K562 (cell line): Measurements from ENCODE around the gene NDUFS8. TPM values are rescaled to one million over a fixed set of nuclear protein-coding genes. Genes with fewer than 3 reads are reported as not detected.

Experiments
- CBX3 ChIP-seq, 2 experiments: IDR thresholded peaks; 1 replicate in 1 of 2; 2 replicates in 1 of 2; pipeline ENCODE4 v1.6.1; 2012; ENCODE audit warnings: inconsistent platforms in 2 of 2, low read length in 2 of 2, borderline replicate concordance in 1 of 2, control low read depth in 1 of 2
- CREB1 ChIP-seq, 2 experiments: sonication (generic) in 1 of 2; formaldehyde crosslinking in 1 of 2; IDR thresholded peaks; 2 replicates each; pipeline versions ENCODE4 v1.6.1 to v1.8.0; 2012 to 2022; ENCODE audit warnings: inconsistent platforms in 1 of 2, mild to moderate bottlenecking in 1 of 2, missing genetic modification reagents in 1 of 2, moderate library complexity in 1 of 2
- HOXB6 ChIP-seq: fragments of 250-450 bp; sonication (Bioruptor Pico); IDR thresholded peaks from 2 replicates; pipeline ENCODE4 v1.5.1; 2022; ENCODE audit warnings: mild to moderate bottlenecking, borderline replicate concordance
- MBD2 ChIP-seq: sonication (generic); IDR thresholded peaks from 2 replicates; pipeline ENCODE4 v1.6.1; 2016; ENCODE audit warnings: low read depth, borderline replicate concordance
- MTF1 ChIP-seq: fragments of 250-450 bp; sonication (Bioruptor Pico); IDR thresholded peaks from 2 replicates; pipeline ENCODE4 v1.9.0; 2021; ENCODE audit warnings: moderate library complexity, mild to moderate bottlenecking, inconsistent platforms, borderline replicate concordance
- NR2C1 ChIP-seq, 2 experiments: fragments of 450-650 bp; IDR thresholded peaks; 2 replicates each; pipeline ENCODE4 v1.6.1; 2017; ENCODE audit warnings: mild to moderate bottlenecking in 2 of 2, antibody characterized with exemption in 1 of 2, inconsistent platforms in 1 of 2, missing compliant biosample characterization in 1 of 2, missing genetic modification characterization in 1 of 2
- NUFIP1 ChIP-seq: fragments of 450-650 bp; IDR thresholded peaks from 2 replicates; pipeline ENCODE4 v1.6.1; 2018; ENCODE audit not compliant: partially characterized antibody
- PHB ChIP-seq: fragments of 250-450 bp; sonication (Bioruptor Pico); IDR thresholded peaks from 2 replicates; pipeline ENCODE4 v1.5.0; 2021
- PHB2 ChIP-seq: fragments of 450-650 bp; IDR thresholded peaks from 2 replicates; pipeline ENCODE4 v1.6.1; 2017; ENCODE audit warnings: low read depth
- RBFOX2 ChIP-seq: fragments of 200-400 bp; formaldehyde crosslinking; IDR thresholded peaks from 2 replicates; pipeline ENCODE4 v1.6.1; 2017; ENCODE audit warnings: low read depth, mild to moderate bottlenecking, low read length, moderate library complexity
- TAF15 ChIP-seq: fragments of 200-400 bp; formaldehyde crosslinking; IDR thresholded peaks from 2 replicates; pipeline ENCODE4 v1.6.1; 2017; ENCODE audit warnings: mild to moderate bottlenecking, low read depth, low read length, moderate library complexity
- polyA plus RNA-seq, 8 experiments: library from polyadenylated mRNA; depleted of rRNA in 4 of 8; stranded (reverse) in 5 of 8; unstranded in 3 of 8; fragments of >200 nt; fragmentation: Nextera tagmentation in 2 of 8; fragmentation: Illumina TruSeq in 1 of 8; extraction: Ambion mirVana in 2 of 8; extraction: Trizol in 1 of 8; gene quantifications; 2 replicates each; pipeline versions ENCODE4 v1.2.1 to v1.2.3, GENCODE V29; 2011 to 2014; ENCODE audit warnings: inconsistent platforms in 1 of 8, missing spikeins in 1 of 8
- total RNA-seq, 7 experiments: library from RNA; depleted of rRNA in 6 of 7; stranded (reverse); fragments of >200 nt in 6 of 7; fragmentation: Illumina TruSeq in 2 of 7; extraction: Trizol in 2 of 7; gene quantifications; 2 replicates each; pipeline versions ENCODE4 v1.2.1 to v1.2.3, GENCODE V29; 2011 to 2021; ENCODE audit warnings: low replicate concordance in 1 of 7
- TF ChIP-seq, protein P1 (sequence below): sonication (generic); formaldehyde crosslinking; IDR thresholded peaks from 2 replicates; pipeline ENCODE4 v1.8.0; 2022; ENCODE audit warnings: missing genetic modification reagents, mild to moderate bottlenecking, moderate library complexity, borderline replicate concordance
- TF ChIP-seq, protein P2 (sequence below): fragments of 250-450 bp; sonication (Bioruptor Pico); IDR thresholded peaks from 2 replicates; pipeline ENCODE4 v1.5.0; 2022; ENCODE audit warnings: mild to moderate bottlenecking
- TF ChIP-seq, protein P3 (sequence below): fragments of 150-350 bp; IDR thresholded peaks from 2 replicates; pipeline ENCODE4 v1.6.1; 2014; ENCODE audit warnings: low read depth, mild to moderate bottlenecking, low read length, borderline replicate concordance
- TF ChIP-seq, protein P4 (sequence below), 2 experiments: fragments of 200-800 bp in 1 of 2; sonication (Bioruptor generic) in 1 of 2; sonication (generic) in 1 of 2; formaldehyde crosslinking in 1 of 2; IDR thresholded peaks in 1 of 2; conservative IDR thresholded peaks in 1 of 2; 2 replicates each; pipeline versions ENCODE4 v1.5.0 to v1.6.1; 2016 to 2020; ENCODE audit warnings: missing compliant biosample characterization in 1 of 2, missing genetic modification characterization in 1 of 2, missing genetic modification reagents in 1 of 2

The NDUFS8 gene
- total and polyA plus RNA-seq, 9 of the 15 experiments (the other 6 are each of a cell fraction or from before 2014, with no cell fraction given), result 36.5 to 351 (median 101) TPM

DNA sequence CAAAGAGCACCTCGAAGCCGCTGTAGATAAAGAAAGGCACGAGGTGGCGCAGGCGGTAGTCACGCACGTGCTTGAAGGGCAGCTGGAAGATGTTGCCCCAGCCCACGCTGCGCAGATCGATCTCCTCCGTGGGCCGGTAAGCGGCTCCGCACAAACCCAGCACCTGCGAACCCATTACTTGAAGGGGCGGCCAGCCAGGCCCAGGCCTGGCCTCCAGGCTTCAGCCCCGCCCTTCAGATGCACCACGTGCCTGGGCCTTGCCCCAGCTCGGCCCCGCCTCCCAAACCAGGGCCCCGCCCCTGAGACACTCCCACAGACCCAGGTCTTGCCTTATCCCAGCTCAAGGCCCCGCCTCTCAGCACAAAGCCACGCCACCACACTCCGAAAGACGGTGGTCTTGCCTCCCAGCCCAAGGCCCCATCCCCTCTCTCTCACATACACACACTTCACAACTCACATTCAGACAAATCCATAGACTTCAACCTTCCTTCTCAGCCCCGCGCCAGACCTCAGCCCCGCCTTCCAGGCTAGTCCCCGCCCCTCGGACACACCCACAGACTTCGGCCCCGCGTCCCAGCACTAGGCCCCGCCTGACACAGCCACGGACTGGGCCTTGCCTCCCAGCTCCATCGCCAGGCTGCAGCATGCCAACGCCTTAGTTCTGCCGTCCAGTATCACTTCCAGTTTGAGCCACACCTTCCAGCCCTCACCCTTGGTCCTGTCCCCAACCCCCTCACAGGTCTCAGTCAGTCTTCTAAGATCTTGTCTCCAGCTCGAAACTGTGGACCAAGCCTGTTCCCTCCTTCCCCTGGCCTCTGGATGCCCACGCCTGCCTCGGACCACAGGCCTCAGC is 33.6 kb upstream of the NDUFS8 start (continued):
- no peak for TF ChIP-seq PHB2
- TF ChIP-seq NR2C1 (IDR thresholded peaks at IDR 0.05), result no peak
- TF ChIP-seq NR2C1 (tag; IDR thresholded peaks at IDR 0.05), result no peak
- no peak for TF ChIP-seq CREB1 (IDR thresholded peaks at IDR 0.05)
- TF ChIP-seq CREB1 (CRISPR knock-in tag; IDR thresholded peaks at IDR 0.05), result peak; percentile 36; the same call in 1 of the 2 replicates
- no peak for TF ChIP-seq PHB (CRISPR knock-in tag)
- TF ChIP-seq, protein P1, sequence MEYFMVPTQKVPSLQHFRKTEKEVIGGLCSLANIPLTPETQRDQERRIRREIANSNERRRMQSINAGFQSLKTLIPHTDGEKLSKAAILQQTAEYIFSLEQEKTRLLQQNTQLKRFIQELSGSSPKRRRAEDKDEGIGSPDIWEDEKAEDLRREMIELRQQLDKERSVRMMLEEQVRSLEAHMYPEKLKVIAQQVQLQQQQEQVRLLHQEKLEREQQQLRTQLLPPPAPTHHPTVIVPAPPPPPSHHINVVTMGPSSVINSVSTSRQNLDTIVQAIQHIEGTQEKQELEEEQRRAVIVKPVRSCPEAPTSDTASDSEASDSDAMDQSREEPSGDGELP (CRISPR knock-in tag), result peak; percentile 76
- TF ChIP-seq, protein P2, sequence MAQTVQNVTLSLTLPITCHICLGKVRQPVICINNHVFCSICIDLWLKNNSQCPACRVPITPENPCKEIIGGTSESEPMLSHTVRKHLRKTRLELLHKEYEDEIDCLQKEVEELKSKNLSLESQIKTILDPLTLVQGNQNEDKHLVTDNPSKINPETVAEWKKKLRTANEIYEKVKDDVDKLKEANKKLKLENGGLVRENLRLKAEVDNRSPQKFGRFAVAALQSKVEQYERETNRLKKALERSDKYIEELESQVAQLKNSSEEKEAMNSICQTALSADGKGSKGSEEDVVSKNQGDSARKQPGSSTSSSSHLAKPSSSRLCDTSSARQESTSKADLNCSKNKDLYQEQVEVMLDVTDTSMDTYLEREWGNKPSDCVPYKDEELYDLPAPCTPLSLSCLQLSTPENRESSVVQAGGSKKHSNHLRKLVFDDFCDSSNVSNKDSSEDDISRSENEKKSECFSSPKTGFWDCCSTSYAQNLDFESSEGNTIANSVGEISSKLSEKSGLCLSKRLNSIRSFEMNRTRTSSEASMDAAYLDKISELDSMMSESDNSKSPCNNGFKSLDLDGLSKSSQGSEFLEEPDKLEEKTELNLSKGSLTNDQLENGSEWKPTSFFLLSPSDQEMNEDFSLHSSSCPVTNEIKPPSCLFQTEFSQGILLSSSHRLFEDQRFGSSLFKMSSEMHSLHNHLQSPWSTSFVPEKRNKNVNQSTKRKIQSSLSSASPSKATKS (CRISPR knock-in tag), result no peak
- TF ChIP-seq, protein P3, sequence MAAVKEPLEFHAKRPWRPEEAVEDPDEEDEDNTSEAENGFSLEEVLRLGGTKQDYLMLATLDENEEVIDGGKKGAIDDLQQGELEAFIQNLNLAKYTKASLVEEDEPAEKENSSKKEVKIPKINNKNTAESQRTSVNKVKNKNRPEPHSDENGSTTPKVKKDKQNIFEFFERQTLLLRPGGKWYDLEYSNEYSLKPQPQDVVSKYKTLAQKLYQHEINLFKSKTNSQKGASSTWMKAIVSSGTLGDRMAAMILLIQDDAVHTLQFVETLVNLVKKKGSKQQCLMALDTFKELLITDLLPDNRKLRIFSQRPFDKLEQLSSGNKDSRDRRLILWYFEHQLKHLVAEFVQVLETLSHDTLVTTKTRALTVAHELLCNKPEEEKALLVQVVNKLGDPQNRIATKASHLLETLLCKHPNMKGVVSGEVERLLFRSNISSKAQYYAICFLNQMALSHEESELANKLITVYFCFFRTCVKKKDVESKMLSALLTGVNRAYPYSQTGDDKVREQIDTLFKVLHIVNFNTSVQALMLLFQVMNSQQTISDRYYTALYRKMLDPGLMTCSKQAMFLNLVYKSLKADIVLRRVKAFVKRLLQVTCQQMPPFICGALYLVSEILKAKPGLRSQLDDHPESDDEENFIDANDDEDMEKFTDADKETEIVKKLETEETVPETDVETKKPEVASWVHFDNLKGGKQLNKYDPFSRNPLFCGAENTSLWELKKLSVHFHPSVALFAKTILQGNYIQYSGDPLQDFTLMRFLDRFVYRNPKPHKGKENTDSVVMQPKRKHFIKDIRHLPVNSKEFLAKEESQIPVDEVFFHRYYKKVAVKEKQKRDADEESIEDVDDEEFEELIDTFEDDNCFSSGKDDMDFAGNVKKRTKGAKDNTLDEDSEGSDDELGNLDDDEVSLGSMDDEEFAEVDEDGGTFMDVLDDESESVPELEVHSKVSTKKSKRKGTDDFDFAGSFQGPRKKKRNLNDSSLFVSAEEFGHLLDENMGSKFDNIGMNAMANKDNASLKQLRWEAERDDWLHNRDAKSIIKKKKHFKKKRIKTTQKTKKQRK, result no peak
- TF ChIP-seq TAF15, result no peak
- TF ChIP-seq, protein P4, sequence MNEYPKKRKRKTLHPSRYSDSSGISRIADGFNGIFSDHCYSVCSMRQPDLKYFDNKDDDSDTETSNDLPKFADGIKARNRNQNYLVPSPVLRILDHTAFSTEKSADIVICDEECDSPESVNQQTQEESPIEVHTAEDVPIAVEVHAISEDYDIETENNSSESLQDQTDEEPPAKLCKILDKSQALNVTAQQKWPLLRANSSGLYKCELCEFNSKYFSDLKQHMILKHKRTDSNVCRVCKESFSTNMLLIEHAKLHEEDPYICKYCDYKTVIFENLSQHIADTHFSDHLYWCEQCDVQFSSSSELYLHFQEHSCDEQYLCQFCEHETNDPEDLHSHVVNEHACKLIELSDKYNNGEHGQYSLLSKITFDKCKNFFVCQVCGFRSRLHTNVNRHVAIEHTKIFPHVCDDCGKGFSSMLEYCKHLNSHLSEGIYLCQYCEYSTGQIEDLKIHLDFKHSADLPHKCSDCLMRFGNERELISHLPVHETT (CRISPR knock-in tag; conservative IDR thresholded peaks at IDR 0.05 in 1 of 2, IDR thresholded peaks at IDR 0.05 in 1 of 2), result no peak; a peak in 1 of 4 replicates
- no peak for TF ChIP-seq HOXB6 (CRISPR knock-in tag)
- 0 out of 2 replicates have a peak, but pooled peaks have one; percentile 39 for TF ChIP-seq MBD2
- peak; percentile 34; the same call in 1 of the 2 replicates for TF ChIP-seq RBFOX2
- no peak for TF ChIP-seq MTF1 (CRISPR knock-in tag)
- no peak for TF ChIP-seq NUFIP1
- no peak; a peak in 1 of 3 replicates for TF ChIP-seq CBX3 (IDR thresholded peaks at IDR 0.05; ENCODE audit: borderline replicate concordance in 1 of 2, low read length in 2 of 2)
